Duodenal mucosa (tissue), 2 donors: ENCODE measurements around the gene SKAP1.
"Not testable (repeated sequence)": the region's sequence is repeated elsewhere in the genome, so short reads cannot be mapped to it uniquely, and the experiment has no call there.

Experiments
- H3K27ac ChIP-seq: one replicate; pipeline ENCODE4 v1.7.0; 2013; ENCODE audit warnings: low read depth, low read length
- H3K27me3 ChIP-seq, 2 donors: one replicate each; pipeline ENCODE4 v1.7.0; 2013; ENCODE audit warnings: low read length in 2 of 2, control low read depth in 1 of 2; ENCODE audit not compliant: insufficient read depth in 2 of 2, control insufficient read depth in 1 of 2
- H3K36me3 ChIP-seq, 2 donors: one replicate each; pipeline ENCODE4 v1.7.0; 2013; ENCODE audit warnings: low read length in 2 of 2, control low read depth in 1 of 2; ENCODE audit not compliant: insufficient read depth in 2 of 2, control insufficient read depth in 1 of 2
- H3K4me1 ChIP-seq, 2 donors: one replicate each; pipeline ENCODE4 v1.7.0; 2013; ENCODE audit warnings: low read length in 2 of 2, control low read depth in 1 of 2; ENCODE audit not compliant: insufficient read depth in 2 of 2, control insufficient read depth in 1 of 2
- H3K4me3 ChIP-seq, 2 donors: one replicate each; pipeline ENCODE4 v1.7.0; 2013; ENCODE audit warnings: low read length in 2 of 2, low read depth in 1 of 2
- H3K9ac ChIP-seq, 2 donors: one replicate each; pipeline ENCODE4 v1.7.0; 2013; ENCODE audit warnings: low read length in 2 of 2, low read depth in 1 of 2
- H3K9me3 ChIP-seq, 2 donors: one replicate each; pipeline ENCODE4 v1.7.0; 2013; ENCODE audit warnings: low read length in 2 of 2, control low read depth in 1 of 2; ENCODE audit not compliant: control insufficient read depth in 1 of 2

SKAP1 gene

GRCh38 chr17:48187872-48188608, 242.0 kb downstream of the SKAP1 start:
- Histone ChIP-seq H3K27ac (no peak overlapping the region), H3K4me1 (no peaks in the 10 kb centered on the region), H3K27me3 (peaks cover 3 to 20% of the 10 kb centered on the region in 2 donors), H3K9ac (no peak overlapping the region), H3K36me3 (peaks cover 0 to 2% of the 10 kb centered on the region in 2 donors), H3K4me3 (no peak overlapping the region), H3K9me3 (no peaks in the 10 kb centered on the region)

GRCh38 chr17:48186317-48186716, 243.7 kb downstream of the SKAP1 start:
- H3K36me3 ChIP-seq, H3K9ac ChIP-seq, H3K27ac ChIP-seq, H3K9me3 ChIP-seq, H3K4me3 ChIP-seq, H3K4me1 ChIP-seq: not testable (repeated sequence)
- peaks cover 7 to 12% of the 10 kb centered on the region in 2 donors for H3K27me3 ChIP-seq

GRCh38 chr17:48184721-48185120, 245.3 kb downstream of the SKAP1 start:
- H3K27ac ChIP-seq: no peak overlapping the region
- H3K27me3 ChIP-seq: peaks cover 15% of the 10 kb centered on the region in 2 donors
- no peaks in the 10 kb centered on the region for H3K9me3 ChIP-seq
- no peak overlapping the region for H3K4me3 ChIP-seq
- H3K9ac ChIP-seq: no peak overlapping the region
- H3K36me3 ChIP-seq: peaks cover 0 to 2% of the 10 kb centered on the region in 2 donors
- H3K4me1 ChIP-seq: no peaks in the 10 kb centered on the region

- Histone ChIP-seq H3K27me3 (peaks cover 12 to 15% of the 10 kb centered on the region in 2 donors), H3K9ac (no peak overlapping the region), H3K4me3 (no peak overlapping the region), H3K9me3 (no peaks in the 10 kb centered on the region), H3K27ac (no peak overlapping the region), H3K36me3 (peaks cover 0 to 5% of the 10 kb centered on the region in 2 donors), H3K4me1 (no peaks in the 10 kb centered on the region)
Observed at GRCh38 chr17:48181653-48182052, 248.4 kb downstream of the SKAP1 start.

GRCh38 chr17:48180842-48181629, 249.0 kb downstream of the SKAP1 start:
- Histone ChIP-seq H3K36me3 (peaks cover 0 to 5% of the 10 kb centered on the region in 2 donors), H3K4me3 (no peak overlapping the region), H3K9ac (no peak overlapping the region), H3K27me3 (peaks cover 12 to 15% of the 10 kb centered on the region in 2 donors), H3K9me3 (no peaks in the 10 kb centered on the region), H3K27ac (no peak overlapping the region), H3K4me1 (no peaks in the 10 kb centered on the region)

GRCh38 chr17:48179071-48179945, 250.7 kb downstream of the SKAP1 start:
- H3K27ac ChIP-seq: no peak overlapping the region
- H3K9me3 ChIP-seq: no peaks in the 10 kb centered on the region
- H3K9ac ChIP-seq: no peak overlapping the region
- H3K4me3 ChIP-seq: no peak overlapping the region
- H3K4me1 ChIP-seq: no peaks in the 10 kb centered on the region
- H3K36me3 ChIP-seq: peaks cover 0 to 3% of the 10 kb centered on the region in 2 donors
- H3K27me3 ChIP-seq: peaks cover 3 to 12% of the 10 kb centered on the region in 2 donors

GRCh38 chr17:48178317-48178716, 251.7 kb downstream of the SKAP1 start:
- Histone ChIP-seq H3K9me3 (no peaks in the 10 kb centered on the region), H3K4me1 (no peaks in the 10 kb centered on the region), H3K4me3 (no peak overlapping the region), H3K9ac (no peak overlapping the region), H3K36me3 (peaks cover 0 to 3% of the 10 kb centered on the region in 2 donors), H3K27ac (no peak overlapping the region), H3K27me3 (peaks cover 3 to 12% of the 10 kb centered on the region in 2 donors)

GRCh38 chr17:48177816-48178215, 252.2 kb downstream of the SKAP1 start:
- H3K4me1 ChIP-seq: no peaks in the 10 kb centered on the region
- no peak overlapping the region for H3K27ac ChIP-seq
- H3K27me3 ChIP-seq: peaks cover 3 to 12% of the 10 kb centered on the region in 2 donors
- peaks cover 0 to 3% of the 10 kb centered on the region in 2 donors for H3K36me3 ChIP-seq
- H3K9me3 ChIP-seq: no peaks in the 10 kb centered on the region
- no peak overlapping the region for H3K4me3 ChIP-seq
- H3K9ac ChIP-seq: no peak overlapping the region

GRCh38 chr17:48176471-48176855, 253.6 kb downstream of the SKAP1 start:
- Histone ChIP-seq H3K36me3 (peaks cover 0 to 3% of the 10 kb centered on the region in 2 donors), H3K27me3 (peaks cover 3 to 8% of the 10 kb centered on the region in 2 donors), H3K27ac (no peak overlapping the region), H3K9ac (no peak overlapping the region), H3K4me1 (no peaks in the 10 kb centered on the region), H3K4me3 (no peak overlapping the region), H3K9me3 (no peaks in the 10 kb centered on the region)
